Activated T-cell treated with anti-CD3 and anti-CD28 coated beads, Interleukin-2, amount 50 U/mL, for 4 hours (primary cell): ENCODE data around the gene KLK15. TPM values are rescaled to one million over a fixed set of nuclear protein-coding genes. Genes with fewer than 3 reads are reported as not detected.

ENCODE experiments used
- ATAC-seq, 2 donors: fragments of 200-7000 bp; cut with Tn5 transposase; one replicate each; pipeline ENCODE4 v1.10.0; 2021
- DNase-seq: peaks from one replicate; pipeline ENCODE4 v3.0.0-alpha.2; 2020
- H3K27me3 Mint-ChIP-seq: one replicate; pipeline ENCODE4 v1.8.0; 2021; ENCODE audit warnings: low read depth, mixed read lengths
- H3K36me3 Mint-ChIP-seq: one replicate; pipeline ENCODE4 v1.8.0; 2022; ENCODE audit warnings: mixed read lengths; ENCODE audit not compliant: insufficient read depth
- H3K4me1 Mint-ChIP-seq: one replicate; pipeline ENCODE4 v1.8.0; 2021; ENCODE audit warnings: low read depth, mixed read lengths
- H3K4me3 Mint-ChIP-seq: one replicate; pipeline ENCODE4 v1.8.0; 2021; ENCODE audit warnings: mild to moderate bottlenecking, moderate library complexity, mixed read lengths
- H3K9me3 Mint-ChIP-seq: one replicate; pipeline ENCODE4 v1.8.0; 2021; ENCODE audit warnings: mixed read lengths
- total RNA-seq, 3 donors: library from RNA; stranded (reverse); gene quantifications; one replicate each; pipeline ENCODE4 v1.2.1, GENCODE V29; 2021

The KLK15 gene
- total RNA-seq, 3 donors from 2014 or later = not detected

DNA sequence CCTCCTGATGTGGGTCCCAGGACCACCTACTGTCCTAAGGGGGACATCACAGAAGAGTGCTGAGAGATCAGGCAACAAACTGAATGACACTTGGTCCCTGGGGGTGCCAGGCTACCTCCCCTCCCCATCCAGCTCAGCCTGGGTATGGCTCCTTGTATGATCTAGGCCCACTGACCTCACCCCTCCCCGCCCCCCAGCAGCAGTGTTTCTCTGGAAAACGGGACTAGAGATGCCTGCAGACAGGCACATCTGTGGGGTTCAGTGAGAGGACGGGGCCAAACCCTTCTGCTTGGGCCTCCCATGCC is 33.9 kb downstream of the KLK15 start:
- ATAC-seq = no peak
- no peaks in the 10 kb centered on the region for H3K27me3 Mint-ChIP-seq
- H3K4me3 Mint-ChIP-seq = no peak overlapping the region
- no peaks in the 10 kb centered on the region for H3K9me3 Mint-ChIP-seq
- DNase-seq = no peak
- H3K4me1 Mint-ChIP-seq = peaks cover 23% of the 10 kb centered on the region
- peaks cover 37% of the 10 kb centered on the region for H3K36me3 Mint-ChIP-seq

- H3K4me1 Mint-ChIP-seq = peaks cover 22% of the 10 kb centered on the region
- no peak for DNase-seq
- H3K9me3 Mint-ChIP-seq = no peaks in the 10 kb centered on the region
- peaks cover 34% of the 10 kb centered on the region for H3K36me3 Mint-ChIP-seq
- H3K27me3 Mint-ChIP-seq = no peaks in the 10 kb centered on the region
- ATAC-seq = no peak
- H3K4me3 Mint-ChIP-seq = no peak overlapping the region
These were observed 34.5 kb downstream of the KLK15 start for GRCh38 chr19:50798659-50799546.

GRCh38 chr19:50797781-50798658 is 35.4 kb downstream of the KLK15 start:
- DNase-seq (no peak), ATAC-seq (no peak)
- peaks cover 28% of the 10 kb centered on the region for H3K36me3 Mint-ChIP-seq
- H3K4me1 Mint-ChIP-seq = peaks cover 18% of the 10 kb centered on the region
- H3K27me3 Mint-ChIP-seq = no peaks in the 10 kb centered on the region
- no peaks in the 10 kb centered on the region for H3K9me3 Mint-ChIP-seq
- H3K4me3 Mint-ChIP-seq = no peak overlapping the region

DNA sequence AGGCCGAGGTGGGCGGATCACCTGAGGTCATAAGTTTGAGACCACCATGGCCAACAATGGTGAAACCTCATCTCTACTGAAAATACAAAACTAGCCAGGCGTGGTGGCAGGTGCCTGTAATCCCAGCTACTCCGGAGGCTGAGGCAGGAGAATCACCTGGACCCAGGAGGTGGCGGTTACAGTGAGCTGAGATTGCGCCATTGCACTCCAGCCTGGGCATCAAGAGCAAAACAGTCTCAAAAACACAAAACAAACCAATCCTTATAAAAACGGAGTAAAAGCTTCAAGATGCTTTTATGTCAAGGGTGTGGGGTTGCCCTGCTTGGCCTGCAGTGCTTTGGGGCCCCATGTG is 36.0 kb downstream of the KLK15 start:
- Mint-ChIP-seq H3K27me3 (no peaks in the 10 kb centered on the region), H3K4me1 (peaks cover 13% of the 10 kb centered on the region), H3K36me3 (peaks cover 23% of the 10 kb centered on the region), H3K9me3 (no peaks in the 10 kb centered on the region), H3K4me3 (no peak overlapping the region)
- ATAC-seq (no peak), DNase-seq (no peak)

GRCh38 chr19:50796634-50797428 is 36.5 kb downstream of the KLK15 start:
- no peak for ATAC-seq
- Mint-ChIP-seq H3K36me3 (peaks cover 18% of the 10 kb centered on the region), H3K4me3 (no peak overlapping the region), H3K4me1 (peaks cover 8% of the 10 kb centered on the region), H3K9me3 (no peaks in the 10 kb centered on the region), H3K27me3 (no peaks in the 10 kb centered on the region)
- DNase-seq = no peak

DNA sequence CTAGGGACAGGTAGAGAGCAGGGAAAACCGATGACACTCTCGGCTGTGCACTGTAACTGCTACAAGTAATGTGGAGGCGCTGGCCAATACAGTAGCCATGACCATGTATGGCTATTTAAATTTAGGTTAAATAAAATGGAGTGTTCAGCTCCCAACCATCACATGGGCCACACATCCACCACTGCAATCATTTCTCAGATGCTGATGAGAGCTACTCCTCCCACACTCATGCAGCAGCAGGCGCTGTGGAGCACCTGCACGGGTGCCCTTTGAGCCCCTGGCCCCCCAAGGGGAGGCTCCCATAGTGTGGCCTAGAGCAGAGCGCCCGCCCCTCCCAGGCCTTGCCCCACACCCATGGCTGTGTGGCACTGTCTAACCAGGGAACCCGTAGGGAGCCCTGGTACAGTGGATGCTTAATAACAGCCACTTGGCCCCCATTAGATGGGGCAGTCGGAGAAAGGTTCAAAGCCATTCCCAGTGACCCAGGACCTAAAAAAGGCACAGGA is 37.2 kb downstream of the KLK15 start:
- Mint-ChIP-seq H3K36me3 (peaks cover 15% of the 10 kb centered on the region), H3K4me1 (peaks cover 8% of the 10 kb centered on the region)
- ATAC-seq = peak; percentile 8

DNA sequence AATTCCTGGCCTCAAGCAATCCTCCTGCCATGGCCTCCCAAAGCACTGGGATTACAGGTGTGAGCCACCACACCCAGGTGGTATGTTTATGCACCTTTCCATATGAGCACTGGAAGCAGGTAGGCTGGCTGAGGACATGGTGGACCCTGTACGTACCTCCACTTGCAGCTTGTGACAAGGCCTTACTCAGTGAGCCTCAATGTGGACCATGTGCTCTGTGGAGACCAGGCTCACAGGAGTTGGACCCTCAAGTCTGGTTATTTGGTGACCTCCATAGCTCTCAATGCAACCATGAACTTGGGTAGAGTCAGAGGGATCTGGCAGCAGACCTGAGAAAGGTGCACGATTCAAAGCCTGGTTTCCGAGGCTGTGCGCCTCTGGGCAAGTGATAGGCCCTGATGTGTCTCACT is 37.7 kb downstream of the KLK15 start:
- DNase-seq = no peak
- Mint-ChIP-seq H3K4me3 (no peak overlapping the region), H3K27me3 (no peaks in the 10 kb centered on the region), H3K4me1 (peaks cover 3% of the 10 kb centered on the region), H3K36me3 (peaks cover 11% of the 10 kb centered on the region), H3K9me3 (no peaks in the 10 kb centered on the region)
- no peak for ATAC-seq

More for the DNA sequence above, 37.2 kb downstream of the KLK15 start:
- no peaks in the 10 kb centered on the region for H3K9me3 Mint-ChIP-seq
- no peaks in the 10 kb centered on the region for H3K27me3 Mint-ChIP-seq
- H3K4me3 Mint-ChIP-seq = no peak overlapping the region
- DNase-seq = no peak

- Mint-ChIP-seq H3K9me3 (no peaks in the 10 kb centered on the region), H3K36me3 (peaks cover 8% of the 10 kb centered on the region), H3K27me3 (no peaks in the 10 kb centered on the region), H3K4me1 (peaks cover 2% of the 10 kb centered on the region), H3K4me3 (no peak overlapping the region)
- DNase-seq (no peak), ATAC-seq (peak; percentile 19 to 21)
These were observed 38.3 kb downstream of the KLK15 start for GRCh38 chr19:50794876-50795663.

DNA sequence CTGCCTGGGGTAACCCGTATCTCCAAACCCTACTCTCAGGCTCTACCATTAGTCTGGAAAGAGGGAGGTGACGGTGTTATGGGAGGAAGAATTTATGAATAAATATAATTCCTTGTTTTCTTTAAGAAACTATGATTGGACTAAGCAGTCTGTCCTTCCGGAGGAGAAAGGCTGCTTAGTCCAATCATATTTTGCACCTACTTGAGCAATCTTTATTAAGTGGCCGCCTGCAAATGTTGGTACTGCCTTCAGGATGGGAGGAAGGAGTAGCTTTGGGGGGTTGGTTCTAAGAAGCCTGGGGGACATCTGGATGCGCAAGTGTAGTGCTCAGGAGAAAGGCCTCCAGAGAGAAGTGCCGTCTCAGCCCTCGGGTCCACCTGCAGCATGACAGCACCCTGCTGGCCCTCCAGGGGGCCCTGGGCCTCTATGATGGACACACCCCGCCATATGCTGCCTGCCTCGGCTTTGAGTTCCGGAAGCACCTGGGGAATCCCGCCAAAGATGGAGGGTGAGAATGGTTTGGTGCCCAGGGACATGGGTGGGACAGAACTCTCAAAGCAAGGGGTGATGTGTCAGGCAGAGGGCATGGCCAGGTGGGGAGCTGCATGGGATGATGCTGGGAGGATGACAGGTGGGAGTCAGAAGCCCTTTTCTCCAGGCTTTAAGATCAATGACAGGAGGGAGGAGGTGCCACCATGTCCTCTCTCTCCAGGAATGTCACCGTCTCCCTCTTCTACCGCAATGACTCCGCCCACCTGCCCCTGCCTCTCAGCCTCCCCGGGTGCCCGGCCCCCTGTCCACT is 39.1 kb downstream of the KLK15 start:
- DNase-seq = no peak
- Mint-ChIP-seq H3K4me1 (peaks cover 2% of the 10 kb centered on the region), H3K27me3 (no peaks in the 10 kb centered on the region), H3K9me3 (no peaks in the 10 kb centered on the region), H3K36me3 (peaks cover 7% of the 10 kb centered on the region), H3K4me3 (no peak overlapping the region)
- peak; percentile 3 to 8 for ATAC-seq

DNA sequence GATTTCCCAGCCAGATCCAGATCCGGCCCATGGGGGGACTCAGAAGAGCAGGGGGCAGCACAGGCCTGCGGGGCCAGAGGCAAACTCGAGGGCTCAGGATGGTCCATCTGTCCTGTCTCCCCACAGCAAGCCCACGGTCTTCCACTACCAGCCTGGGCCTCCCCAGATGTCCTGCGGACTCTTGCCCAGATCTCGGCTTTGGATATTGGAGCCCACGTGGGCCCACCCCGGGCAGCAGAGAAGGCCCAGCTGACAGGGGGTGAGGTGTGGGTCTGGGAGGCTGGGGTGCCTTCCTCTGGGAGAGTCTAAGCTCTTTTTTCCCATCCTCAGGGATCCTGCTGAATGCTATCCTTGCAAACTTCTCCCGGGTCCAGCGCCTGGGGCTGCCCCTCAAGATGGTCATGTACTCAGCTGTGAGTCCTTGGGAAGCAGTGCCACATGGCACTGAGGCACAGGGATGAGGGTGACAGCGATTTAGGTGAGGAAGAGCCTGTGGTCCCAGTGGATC is 39.8 kb downstream of the KLK15 start:
- Mint-ChIP-seq H3K4me1 (peaks cover 2% of the 10 kb centered on the region), H3K4me3 (no peak overlapping the region), H3K9me3 (no peaks in the 10 kb centered on the region), H3K36me3 (peaks cover 7% of the 10 kb centered on the region), H3K27me3 (no peaks in the 10 kb centered on the region)
- ATAC-seq (no peak), DNase-seq (no peak)

DNA sequence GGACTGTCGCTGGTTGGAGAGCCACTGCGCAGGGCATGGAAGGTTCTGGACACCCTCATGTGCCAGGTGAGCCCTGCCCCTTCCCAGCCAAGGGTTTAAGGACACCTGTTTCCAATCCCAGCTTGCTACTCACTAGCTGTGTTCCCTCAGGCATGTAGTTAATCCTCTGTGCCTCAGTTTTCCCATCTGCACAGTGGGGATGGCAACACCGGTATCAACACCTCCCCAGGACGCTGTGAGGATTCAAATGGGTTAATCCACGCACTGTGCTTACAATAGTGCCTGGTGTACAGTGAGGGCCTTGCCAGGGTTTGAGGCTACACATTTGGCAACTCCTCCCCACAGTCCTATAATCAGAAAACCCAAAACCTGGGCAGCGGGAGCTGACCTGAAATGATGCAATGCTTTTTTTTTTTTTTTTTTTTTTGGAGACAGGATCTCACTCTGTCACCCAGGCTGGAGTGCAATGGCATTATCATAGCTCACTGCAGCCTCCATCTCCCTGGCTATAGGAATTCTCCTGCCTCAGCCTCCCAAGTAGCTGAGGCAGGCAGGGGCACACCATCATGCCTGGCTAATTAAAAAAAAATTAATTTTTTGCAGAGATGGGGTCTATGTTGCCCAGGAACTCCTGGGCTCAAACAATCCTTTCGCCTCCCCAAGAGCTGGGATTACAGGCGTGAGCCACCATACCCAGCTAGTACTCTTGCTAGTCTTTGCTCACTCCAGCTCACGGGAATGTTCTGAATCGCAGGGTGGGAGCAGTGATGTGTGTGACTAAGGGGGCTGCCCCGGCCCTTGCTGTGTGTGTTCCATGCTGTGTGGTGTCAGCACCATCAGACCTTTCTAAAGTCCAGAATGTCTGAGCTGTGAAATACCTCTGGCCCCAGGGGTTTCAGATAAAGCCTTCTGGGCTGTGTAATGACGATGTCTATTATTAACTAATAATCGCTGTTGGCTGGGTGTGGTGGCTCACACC is 40.8 kb downstream of the KLK15 start:
- H3K27me3 Mint-ChIP-seq = no peaks in the 10 kb centered on the region
- DNase-seq (no peak), ATAC-seq (no peak)
- peaks cover 2% of the 10 kb centered on the region for H3K36me3 Mint-ChIP-seq
- no peaks in the 10 kb centered on the region for H3K9me3 Mint-ChIP-seq
- no peak overlapping the region for H3K4me3 Mint-ChIP-seq
- peaks cover 2% of the 10 kb centered on the region for H3K4me1 Mint-ChIP-seq
